PC-3 (cell line): Measurements from ENCODE around the gene MAP2K2.

Experiments used
- CTCF ChIP-seq: fragments of 300-600 bp; sonication (generic); conservative IDR thresholded peaks from 2 replicates; pipeline ENCODE4 v1.5.1; 2017; ENCODE audit warnings: antibody characterized with exemption, low read depth, mild to moderate bottlenecking, low read length
- EZH2 ChIP-seq: fragments of 300-600 bp; sonication (generic); IDR thresholded peaks from one replicate; pipeline ENCODE4 v1.6.1; 2017; ENCODE audit warnings: antibody characterized with exemption, mild to moderate bottlenecking, low read length; ENCODE audit not compliant: unreplicated experiment
- EZH2phosphoT487 ChIP-seq: fragments of 300-600 bp; sonication (generic); IDR thresholded peaks from 2 replicates; pipeline ENCODE4 v1.6.1; 2018; ENCODE audit warnings: mild to moderate bottlenecking, antibody characterized with exemption, low read length, borderline replicate concordance

DNA sequence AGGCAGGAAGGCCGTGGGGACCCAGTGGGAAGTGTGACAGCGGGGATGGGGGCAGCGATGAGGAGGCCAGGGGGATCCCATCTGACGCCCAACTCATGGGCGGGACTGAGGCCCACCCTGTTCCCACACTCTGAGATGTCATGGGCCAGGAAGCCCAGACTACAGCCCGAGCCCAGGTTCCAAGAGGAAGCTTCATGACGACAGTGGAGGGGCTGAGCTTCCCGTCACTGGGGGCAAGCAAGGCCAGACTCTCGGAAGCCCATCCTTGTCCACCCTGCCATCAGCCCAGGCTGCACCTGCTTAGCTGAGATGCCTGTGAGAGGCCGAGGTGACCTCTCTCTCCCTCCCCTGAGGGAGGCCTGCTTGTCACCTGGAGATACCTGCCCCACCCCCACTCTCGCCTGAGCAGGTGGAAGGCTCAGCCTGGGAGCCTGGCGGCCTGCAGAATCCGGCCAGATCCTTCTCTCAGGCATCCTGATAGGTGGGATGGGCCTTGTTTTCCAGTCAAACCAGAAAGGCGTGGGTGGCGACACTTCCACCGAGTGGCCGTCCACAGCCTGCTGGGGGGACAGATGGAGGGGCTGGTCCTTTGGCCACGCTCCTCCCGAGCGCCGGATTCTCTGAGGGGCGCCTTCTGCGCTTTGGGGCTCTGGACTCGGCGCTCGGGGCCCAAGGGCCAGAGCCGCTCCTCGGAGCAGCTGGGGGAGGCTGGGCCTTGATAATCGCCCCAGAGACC, 62.1 kb downstream of the MAP2K2 start:
- no peak for TF ChIP-seq EZH2
- no peak for TF ChIP-seq CTCF
- TF ChIP-seq EZH2phosphoT487: no peak
